ENCODE measurements around the gene CLEC5A. TPM values are rescaled to one million over a fixed set of nuclear protein-coding genes. Genes with fewer than 3 reads are reported as not detected.
A peak's percentile ranks its signal among the peaks of the same experiment; 100 is the strongest.

The CLEC5A gene
- polyA plus RNA-seq, 3 donors: 9.6 to 15.2 (median 10.0) TPM

DNA sequence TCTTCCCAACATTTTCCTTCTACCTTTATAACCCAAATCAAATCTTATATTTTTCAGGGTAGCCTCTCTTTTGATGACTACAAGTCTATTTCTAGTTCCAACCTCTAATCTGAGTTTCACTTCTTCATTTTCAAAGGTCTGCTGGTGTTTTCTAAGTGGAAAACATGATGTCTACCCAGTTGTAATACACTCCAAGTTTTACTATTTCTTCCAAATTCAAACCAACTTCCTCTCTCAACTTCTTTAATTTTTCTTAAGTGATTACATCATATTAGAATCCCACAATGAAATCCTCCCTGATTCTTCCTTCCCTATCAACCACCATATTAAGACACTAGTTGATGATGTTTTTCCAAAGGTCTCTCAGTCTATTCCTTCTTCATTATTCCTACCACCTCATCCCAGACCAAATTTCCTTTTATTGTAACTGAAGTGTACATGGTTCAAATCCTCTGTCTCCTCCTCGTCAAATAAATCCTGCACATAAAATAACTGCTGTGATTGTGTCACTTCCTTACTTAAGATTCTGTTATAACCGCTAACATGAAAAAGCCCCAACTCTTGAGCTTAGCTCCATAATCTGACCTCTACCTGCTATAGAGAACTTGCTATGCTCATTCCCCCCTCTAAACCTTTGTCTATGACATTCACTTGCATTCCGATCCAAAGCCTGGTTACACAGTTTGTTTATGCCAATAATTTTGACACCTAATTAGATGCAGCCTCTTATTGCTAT, 14.1 kb upstream of the CLEC5A start:
- peak overlapping the region; percentile 24 for H3K9ac ChIP-seq (ENCODE audit: insufficient read depth, low read length, poor library complexity, severe bottlenecking)
- WGBS (ENCODE audit: insufficient coverage): no CpG with 5 or more reads among the region's 3 CpGs
- no peaks in the 10 kb centered on the region for H3K79me2 ChIP-seq (ENCODE audit: insufficient read depth, low read length)
- Mint-ChIP-seq H3K27ac (peak overlapping the region; percentile 91 to 98 (median 96)), H3K36me3 (peaks cover 9 to 15% of the 10 kb centered on the region in 2 donors), H3K4me3 (peak overlapping the region; percentile 47 to 67), H3K27me3 (ENCODE audit: low read depth in 3 of 3) (peaks cover 0 to 3% (median 2%) of the 10 kb centered on the region in 3 donors), H3K9me3 (peaks cover 11 to 21% (median 17%) of the 10 kb centered on the region in 7 donors), H3K4me1 (peaks cover 55% of the 10 kb centered on the region)
- TF ChIP-seq, protein P1, sequence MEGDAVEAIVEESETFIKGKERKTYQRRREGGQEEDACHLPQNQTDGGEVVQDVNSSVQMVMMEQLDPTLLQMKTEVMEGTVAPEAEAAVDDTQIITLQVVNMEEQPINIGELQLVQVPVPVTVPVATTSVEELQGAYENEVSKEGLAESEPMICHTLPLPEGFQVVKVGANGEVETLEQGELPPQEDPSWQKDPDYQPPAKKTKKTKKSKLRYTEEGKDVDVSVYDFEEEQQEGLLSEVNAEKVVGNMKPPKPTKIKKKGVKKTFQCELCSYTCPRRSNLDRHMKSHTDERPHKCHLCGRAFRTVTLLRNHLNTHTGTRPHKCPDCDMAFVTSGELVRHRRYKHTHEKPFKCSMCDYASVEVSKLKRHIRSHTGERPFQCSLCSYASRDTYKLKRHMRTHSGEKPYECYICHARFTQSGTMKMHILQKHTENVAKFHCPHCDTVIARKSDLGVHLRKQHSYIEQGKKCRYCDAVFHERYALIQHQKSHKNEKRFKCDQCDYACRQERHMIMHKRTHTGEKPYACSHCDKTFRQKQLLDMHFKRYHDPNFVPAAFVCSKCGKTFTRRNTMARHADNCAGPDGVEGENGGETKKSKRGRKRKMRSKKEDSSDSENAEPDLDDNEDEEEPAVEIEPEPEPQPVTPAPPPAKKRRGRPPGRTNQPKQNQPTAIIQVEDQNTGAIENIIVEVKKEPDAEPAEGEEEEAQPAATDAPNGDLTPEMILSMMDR (IDR thresholded peaks at IDR 0.05): no peak
- H3K4me2 ChIP-seq (replicated peaks; ENCODE audit: extremely low read depth, low read length, poor library complexity, severe bottlenecking): peak overlapping the region; percentile 45
- peak overlapping the region in 1 of 3 experiments; percentile 42 for H3K4me3 ChIP-seq (replicated peaks in 1 of 3; ENCODE audit: low read depth in 2 of 3, low read length in 3 of 3)
- H3K27me3 ChIP-seq (ENCODE audit: control insufficient read depth in 2 of 2, insufficient read depth in 2 of 2, low read length in 2 of 2): no peaks in the 10 kb centered on the region
- peak overlapping the region; percentile 63 to 84 for H3K27ac ChIP-seq (ENCODE audit: low read depth in 1 of 2, low read length in 2 of 2)
- H3K9me3 ChIP-seq (replicated peaks in 1 of 2; ENCODE audit: control insufficient read depth in 1 of 2, insufficient read depth in 1 of 2, low read length in 2 of 2): peaks cover 4% of the 10 kb centered on the region in 2 donors
- H3K36me3 ChIP-seq (replicated peaks in 1 of 2; ENCODE audit: control insufficient read depth in 1 of 2, insufficient read depth in 2 of 2, low read length in 2 of 2): no peaks in the 10 kb centered on the region
- intact Hi-C loops (cut with micrococcal nuclease): loop anchor here in 1 of 2 donors (5.0 kb wide), 1 partner anchor 74 kb away; no protein-coding TSS in a partner anchor
- no peaks in the 10 kb centered on the region for H4K20me1 ChIP-seq (ENCODE audit: insufficient read depth, low read length)
- H3K4me1 ChIP-seq (ENCODE audit: control insufficient read depth in 1 of 2, insufficient read depth in 2 of 2, low read length in 2 of 2): peaks cover 45 to 64% of the 10 kb centered on the region in 2 donors
- H2AFZ ChIP-seq (ENCODE audit: insufficient read depth, low read depth, low read length, poor library complexity, severe bottlenecking): no peak overlapping the region
- DNase-seq: peak; percentile 79 to 93 (median 91)

DNA sequence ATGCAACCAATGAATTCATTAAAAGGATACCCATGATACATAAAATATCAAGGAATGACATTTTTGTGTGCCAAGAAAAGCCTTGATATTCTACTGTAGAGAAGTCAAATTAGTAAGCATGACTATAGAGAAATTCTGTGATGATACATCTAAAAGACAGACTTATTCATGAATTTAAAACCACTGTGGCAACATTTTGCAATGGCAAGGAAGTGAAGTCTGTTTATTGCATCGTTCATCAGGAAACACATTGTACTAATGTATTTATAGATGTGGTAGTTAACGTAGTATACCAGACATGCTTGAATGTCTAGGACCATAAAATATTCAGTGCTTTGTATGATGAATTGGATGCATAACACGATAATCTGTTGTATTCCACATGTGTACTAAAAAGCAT, 9.3 kb upstream of the CLEC5A start:
- Histone ChIP-seq H3K27me3 (ENCODE audit: control insufficient read depth in 2 of 2, insufficient read depth in 2 of 2, low read length in 2 of 2) (no peaks in the 10 kb centered on the region), H2AFZ (ENCODE audit: insufficient read depth, low read depth, low read length, poor library complexity, severe bottlenecking) (no peak overlapping the region), H3K9ac (ENCODE audit: insufficient read depth, low read length, poor library complexity, severe bottlenecking) (no peak overlapping the region), H3K4me2 (replicated peaks; ENCODE audit: extremely low read depth, low read length, poor library complexity, severe bottlenecking) (peak overlapping the region; percentile 52), H3K9me3 (replicated peaks in 1 of 2; ENCODE audit: control insufficient read depth in 1 of 2, insufficient read depth in 1 of 2, low read length in 2 of 2) (no peaks in the 10 kb centered on the region), H3K4me1 (ENCODE audit: control insufficient read depth in 1 of 2, insufficient read depth in 2 of 2, low read length in 2 of 2) (peaks cover 74 to 84% of the 10 kb centered on the region in 2 donors), H4K20me1 (ENCODE audit: insufficient read depth, low read length) (no peaks in the 10 kb centered on the region), H3K27ac (ENCODE audit: low read depth in 1 of 2, low read length in 2 of 2) (peak overlapping the region in 1 of 2 donors; percentile 76), H3K4me3 (replicated peaks in 1 of 3; ENCODE audit: low read depth in 2 of 3, low read length in 3 of 3) (peak overlapping the region in 1 of 3 experiments; percentile 32), H3K79me2 (ENCODE audit: insufficient read depth, low read length) (no peaks in the 10 kb centered on the region), H3K36me3 (replicated peaks in 1 of 2; ENCODE audit: control insufficient read depth in 1 of 2, insufficient read depth in 2 of 2, low read length in 2 of 2) (no peaks in the 10 kb centered on the region)
- intact Hi-C loops (cut with micrococcal nuclease): loop anchor here in 1 of 2 donors (5.0 kb wide), 1 partner anchor 69 kb away; no protein-coding TSS in a partner anchor
- Mint-ChIP-seq H3K36me3 (peaks cover 0 to 7% of the 10 kb centered on the region in 2 donors), H3K9me3 (peaks cover 0 to 8% (median 5%) of the 10 kb centered on the region in 7 donors), H3K4me3 (peak overlapping the region in 1 of 2 donors; percentile 39), H3K4me1 (peaks cover 77% of the 10 kb centered on the region), H3K27me3 (ENCODE audit: low read depth in 3 of 3) (peaks cover 0 to 2% (median 0%) of the 10 kb centered on the region in 3 donors), H3K27ac (peak overlapping the region; percentile 91 to 98 (median 94))
- peak; percentile 82 to 94 (median 90) for DNase-seq
- TF ChIP-seq, protein P1 (IDR thresholded peaks at IDR 0.05): no peak
- no CpG with 5 or more reads among the region's 3 CpGs for WGBS (ENCODE audit: insufficient coverage)
